ENCODE results near the gene SNRNP70.
A peak's percentile ranks its signal among the peaks of the same experiment; 100 is the strongest.

The SNRNP70 gene

DNA sequence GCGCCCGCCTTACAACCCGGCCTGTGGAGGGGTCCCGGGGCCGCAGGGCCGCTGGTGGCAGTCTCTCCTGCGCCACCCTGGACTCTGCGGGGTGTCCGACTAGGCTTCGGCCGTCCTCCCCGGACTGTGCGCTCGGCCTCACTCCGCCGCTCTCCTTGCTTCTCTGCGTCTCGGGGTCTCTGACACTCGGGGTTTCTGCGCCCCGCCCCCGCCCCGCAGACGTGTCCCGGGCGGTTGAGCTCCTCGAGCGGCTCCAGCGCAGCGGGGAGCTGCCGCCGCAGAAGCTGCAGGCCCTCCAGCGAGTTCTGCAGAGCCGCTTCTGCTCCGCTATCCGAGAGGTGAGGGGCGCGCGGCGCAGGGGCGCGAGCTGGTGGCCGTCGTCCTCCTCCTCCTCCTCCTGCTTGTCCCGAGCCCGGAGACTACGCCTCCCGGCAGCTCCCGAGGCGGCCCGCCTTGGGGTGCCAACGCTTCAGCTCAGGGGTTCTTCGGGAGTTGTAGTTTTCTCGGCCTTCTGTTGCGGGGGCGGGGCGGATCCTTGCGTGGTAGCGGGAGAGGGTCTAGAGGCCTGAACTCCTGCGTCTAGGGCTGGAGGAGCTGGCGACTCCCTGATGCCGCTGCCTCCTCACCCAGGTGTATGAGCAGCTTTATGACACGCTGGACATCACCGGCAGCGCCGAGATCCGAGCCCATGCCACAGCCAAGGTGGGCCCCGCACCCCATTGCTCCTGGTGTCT, 29.5 kb downstream of the SNRNP70 start:
- H3K4me3 ChIP-seq (ENCODE audit: low read length), result peak overlapping the region; percentile 64
- peak; percentile 46 for DNase-seq (ENCODE audit: low read depth)
- TF ChIP-seq, protein P1, sequence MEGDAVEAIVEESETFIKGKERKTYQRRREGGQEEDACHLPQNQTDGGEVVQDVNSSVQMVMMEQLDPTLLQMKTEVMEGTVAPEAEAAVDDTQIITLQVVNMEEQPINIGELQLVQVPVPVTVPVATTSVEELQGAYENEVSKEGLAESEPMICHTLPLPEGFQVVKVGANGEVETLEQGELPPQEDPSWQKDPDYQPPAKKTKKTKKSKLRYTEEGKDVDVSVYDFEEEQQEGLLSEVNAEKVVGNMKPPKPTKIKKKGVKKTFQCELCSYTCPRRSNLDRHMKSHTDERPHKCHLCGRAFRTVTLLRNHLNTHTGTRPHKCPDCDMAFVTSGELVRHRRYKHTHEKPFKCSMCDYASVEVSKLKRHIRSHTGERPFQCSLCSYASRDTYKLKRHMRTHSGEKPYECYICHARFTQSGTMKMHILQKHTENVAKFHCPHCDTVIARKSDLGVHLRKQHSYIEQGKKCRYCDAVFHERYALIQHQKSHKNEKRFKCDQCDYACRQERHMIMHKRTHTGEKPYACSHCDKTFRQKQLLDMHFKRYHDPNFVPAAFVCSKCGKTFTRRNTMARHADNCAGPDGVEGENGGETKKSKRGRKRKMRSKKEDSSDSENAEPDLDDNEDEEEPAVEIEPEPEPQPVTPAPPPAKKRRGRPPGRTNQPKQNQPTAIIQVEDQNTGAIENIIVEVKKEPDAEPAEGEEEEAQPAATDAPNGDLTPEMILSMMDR (IDR thresholded peaks at IDR 0.05; ENCODE audit: insufficient read depth, low read depth, low read length, missing control alignments), result no peak

DNA sequence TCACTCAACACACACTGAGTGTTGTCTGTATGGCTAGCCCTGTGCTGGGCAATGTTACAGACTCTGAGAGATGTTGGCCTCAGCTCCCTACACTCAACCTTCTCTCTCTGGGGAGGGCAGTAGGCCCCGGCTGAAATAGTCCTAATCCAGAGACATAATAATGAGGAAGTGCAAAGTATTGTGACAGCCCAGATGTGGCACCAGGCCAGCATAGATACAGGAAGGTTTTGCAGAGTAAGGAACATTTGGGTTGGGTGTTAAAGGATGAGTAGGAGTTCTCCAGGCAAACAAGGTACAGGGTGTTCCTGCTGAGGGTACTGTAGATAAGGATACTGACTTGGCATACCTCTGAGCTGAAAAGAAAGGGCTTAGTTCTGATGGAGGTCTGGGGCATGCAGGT, 31.3 kb downstream of the SNRNP70 start:
- no peak for DNase-seq (ENCODE audit: low read depth)
- H3K4me3 ChIP-seq (ENCODE audit: low read length), result no peak overlapping the region
- TF ChIP-seq, protein P1 (IDR thresholded peaks at IDR 0.05; ENCODE audit: insufficient read depth, low read depth, low read length, missing control alignments), result no peak

DNA sequence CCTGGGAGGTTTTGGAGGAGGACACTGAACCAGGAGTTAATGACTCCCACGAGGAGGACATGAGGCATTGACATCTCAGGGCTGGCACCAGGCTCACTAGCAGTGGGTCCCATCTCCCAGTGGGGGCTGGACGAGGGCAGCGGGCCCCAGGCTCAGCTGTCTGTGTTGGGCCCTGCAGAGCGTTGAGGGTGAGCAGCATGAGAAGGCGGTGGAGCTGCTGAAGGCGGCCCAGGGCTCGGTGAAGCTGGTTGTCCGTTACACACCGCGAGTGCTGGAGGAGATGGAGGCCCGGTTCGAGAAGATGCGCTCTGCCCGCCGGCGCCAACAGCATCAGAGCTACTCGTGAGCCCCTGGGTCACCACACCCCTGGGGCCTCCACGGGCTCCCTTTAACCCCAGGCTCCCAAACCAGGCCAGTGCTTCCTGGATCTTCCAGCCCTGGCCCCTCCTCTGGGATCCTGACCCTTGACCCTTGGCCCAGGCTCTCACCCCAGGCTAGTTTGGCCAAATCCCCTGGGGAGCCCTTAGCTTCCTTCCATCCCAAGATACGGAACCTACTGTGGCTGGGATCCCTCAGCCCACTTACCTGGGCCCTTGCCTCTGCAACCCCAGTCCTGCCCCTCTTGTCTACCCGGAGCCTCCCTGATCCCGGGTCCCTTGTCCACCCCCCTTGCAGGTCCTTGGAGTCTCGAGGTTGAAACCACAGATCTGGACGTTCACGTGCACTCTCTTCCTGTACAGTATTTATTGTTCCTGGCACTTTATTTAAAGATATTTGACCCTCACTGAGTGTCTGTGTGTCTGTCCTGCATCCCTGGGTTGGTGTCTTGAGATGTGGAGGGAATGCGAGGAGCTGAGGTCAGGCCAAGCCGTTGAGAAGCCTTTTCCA, 32.7 kb downstream of the SNRNP70 start:
- TF ChIP-seq, protein P1 (IDR thresholded peaks at IDR 0.05; ENCODE audit: insufficient read depth, low read depth, low read length, missing control alignments), result no peak
- DNase-seq (ENCODE audit: low read depth), result no peak

DNA sequence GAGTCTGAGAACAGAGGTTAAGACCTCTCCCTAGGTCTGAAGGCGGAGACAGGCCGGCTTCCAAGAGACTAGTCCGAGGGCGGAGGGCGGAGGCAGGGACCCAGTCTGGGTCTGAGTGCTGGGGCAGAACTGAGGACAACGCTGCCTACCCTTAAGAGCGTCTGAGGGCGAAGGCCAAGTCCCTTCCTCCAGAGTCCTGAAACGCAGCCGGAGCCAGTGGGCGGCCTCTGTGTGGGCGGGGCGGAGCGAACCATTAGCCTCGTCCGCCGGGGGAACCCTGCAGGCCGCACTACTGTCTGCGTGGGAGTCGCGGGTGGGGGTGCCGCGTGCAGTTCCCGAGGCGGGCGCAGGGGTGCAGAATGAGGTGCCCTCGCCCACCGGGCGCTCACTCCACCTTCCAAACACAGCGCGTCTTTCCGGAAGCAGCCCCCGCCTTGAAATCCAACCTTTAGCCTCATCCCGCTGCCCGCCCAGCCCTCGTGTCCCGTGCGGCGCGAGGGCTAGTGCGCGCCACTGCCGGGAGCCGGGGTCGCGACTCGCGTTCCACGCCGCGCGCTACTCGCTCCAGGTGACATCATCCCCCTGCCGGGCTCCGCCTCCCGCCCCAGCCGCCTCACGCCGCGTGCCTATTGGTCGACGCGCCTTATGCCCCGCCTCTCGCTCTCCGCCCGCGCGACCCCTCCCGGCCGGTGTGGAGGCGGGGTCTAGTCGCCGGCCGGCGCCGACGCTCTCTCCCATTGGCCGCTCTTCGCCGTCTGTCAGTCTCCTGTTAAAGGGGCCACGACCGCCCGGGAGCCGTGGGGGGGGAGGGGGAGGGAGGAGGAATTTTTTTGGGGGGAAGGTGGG, 33.5 kb downstream of the SNRNP70 start, which contains the start of gene C19orf73:
TSS of gene C19orf73 (minus strand) at position 579 of the 846 bp plus-strand sequence. CDS start at position 458, 121 bp downstream.
- H3K4me3 ChIP-seq (ENCODE audit: low read length), result peak within 1 kb of the TSS; percentile 75
- TF ChIP-seq, protein P1 (IDR thresholded peaks at IDR 0.05; ENCODE audit: insufficient read depth, low read depth, low read length, missing control alignments), result no peak
- DNase-seq (ENCODE audit: low read depth), result peak; percentile 97

More for the DNA sequence above, 32.7 kb downstream of the SNRNP70 start:
- peak overlapping the region; percentile 75 for H3K4me3 ChIP-seq (ENCODE audit: low read length)

DNA sequence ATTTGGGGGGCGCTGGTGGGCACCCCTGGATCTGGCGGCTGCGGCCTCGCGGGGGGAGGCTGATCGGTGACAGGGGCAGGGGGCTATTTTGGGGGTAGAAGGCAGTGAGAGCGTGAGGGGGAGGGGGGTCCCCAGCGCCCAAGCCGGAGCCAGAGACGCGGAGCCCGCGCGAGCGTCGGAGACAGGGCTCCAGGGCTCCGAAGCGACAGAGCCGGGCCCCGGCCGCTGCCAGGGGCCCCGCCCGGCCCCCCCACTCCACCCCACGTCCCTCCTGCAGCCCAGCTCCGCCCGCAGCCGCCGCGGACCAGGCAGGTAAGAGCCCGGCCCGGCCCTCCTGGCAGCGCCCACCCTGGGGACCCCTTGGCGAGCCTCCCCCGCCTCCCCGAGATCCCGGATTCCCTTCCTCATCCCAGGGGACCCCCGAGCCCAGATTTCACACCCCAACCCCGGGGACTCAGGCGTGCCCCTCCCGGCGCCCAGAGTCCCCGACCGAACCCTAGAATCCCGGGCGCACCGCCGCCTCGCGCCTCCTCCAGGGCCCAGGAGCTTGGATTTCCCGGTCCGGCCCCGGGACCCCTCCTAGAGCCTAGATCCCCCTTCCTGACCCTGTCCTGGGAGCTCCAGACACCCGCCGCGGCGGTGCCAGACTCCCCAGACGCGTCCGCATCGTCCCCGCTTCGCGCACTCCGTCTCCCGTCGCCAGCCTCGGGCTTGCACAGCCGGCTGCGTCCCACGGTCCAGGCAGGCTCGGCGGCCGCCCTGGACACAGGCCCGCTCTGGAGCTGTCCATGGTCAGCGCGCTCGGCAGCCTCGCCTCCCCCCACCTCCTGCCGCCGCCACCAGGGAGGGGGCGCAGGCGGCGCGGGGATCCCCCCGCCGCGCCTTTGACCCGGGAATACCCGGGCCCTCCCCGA, 34.4 kb downstream of the SNRNP70 start, which contains the start of gene PPFIA3:
TSS of gene PPFIA3 (plus strand) at position 134 of the 914 bp plus-strand sequence. CDS start 8,330 bp downstream, outside the sequence.
- peak within 1 kb of the TSS; percentile 75 for H3K4me3 ChIP-seq (ENCODE audit: low read length)
- TF ChIP-seq, protein P1 (IDR thresholded peaks at IDR 0.05; ENCODE audit: insufficient read depth, low read depth, low read length, missing control alignments), result no peak
- DNase-seq (ENCODE audit: low read depth), result peak; percentile 60

Measured in epithelial cell of esophagus (primary cell).